GM20431 (cell line): ENCODE data around the gene ELL.

Experiments
- in situ Hi-C: fragments of 300-500 bp; cut with MseI, MboI; formaldehyde crosslinking; loops from one replicate; pipeline ENCODE4 v1.15.0; 2020; ENCODE audit warnings: low sequenced_read_pairs; ENCODE audit not compliant: unreplicated experiment

The ELL gene

DNA sequence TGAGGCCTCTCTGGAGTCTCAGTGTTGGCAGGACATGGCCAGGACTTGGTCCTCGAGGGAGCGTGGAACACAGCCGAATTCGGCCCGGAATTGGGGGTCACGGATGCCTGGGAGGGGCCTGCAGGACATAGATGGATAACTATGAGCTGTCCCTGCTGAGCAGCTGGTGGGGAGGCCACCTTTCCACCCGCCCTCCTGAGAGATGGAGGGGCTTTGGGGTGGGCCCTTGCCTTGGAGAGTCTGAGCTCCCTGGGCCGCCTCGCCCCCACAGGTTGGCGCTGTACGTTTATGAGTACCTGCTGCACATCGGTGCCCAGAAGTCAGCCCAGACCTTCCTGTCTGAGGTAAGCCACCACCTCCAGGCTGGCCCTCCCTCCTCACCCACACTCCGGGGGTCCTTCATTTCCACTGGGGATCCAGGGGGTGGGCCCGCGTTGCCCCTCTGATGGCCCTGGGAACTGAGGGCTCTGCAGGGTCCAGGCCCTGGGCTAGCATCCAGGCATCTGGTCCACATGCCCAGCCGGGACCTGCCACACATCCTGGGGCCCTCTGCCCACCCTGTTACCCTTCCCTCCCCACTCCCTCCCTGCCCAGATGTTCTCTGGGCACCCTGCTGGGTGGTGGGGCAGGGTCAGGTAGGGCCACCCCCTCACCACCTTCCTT is 94.7 kb downstream of the ELL start:
- in situ Hi-C loops = no loop called here

DNA sequence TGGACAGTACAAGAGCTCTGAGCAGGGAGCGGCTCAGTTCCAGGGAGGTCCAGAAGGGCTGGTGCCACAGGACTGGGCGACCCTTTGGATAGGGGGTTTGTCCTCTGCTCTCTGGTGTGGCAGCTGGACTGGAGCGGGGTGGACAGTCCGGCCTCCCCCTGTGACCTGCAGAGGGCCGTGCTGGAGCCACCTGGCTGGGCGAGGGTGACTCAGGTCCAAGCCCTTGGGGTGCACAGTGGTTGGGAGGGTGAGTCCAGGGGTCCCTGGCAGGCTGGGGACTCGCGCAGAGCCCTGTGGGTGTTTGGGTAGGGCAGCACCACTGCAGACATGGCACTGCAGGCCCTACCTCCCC is 95.5 kb downstream of the ELL start:
- in situ Hi-C loops = no loop called here

DNA sequence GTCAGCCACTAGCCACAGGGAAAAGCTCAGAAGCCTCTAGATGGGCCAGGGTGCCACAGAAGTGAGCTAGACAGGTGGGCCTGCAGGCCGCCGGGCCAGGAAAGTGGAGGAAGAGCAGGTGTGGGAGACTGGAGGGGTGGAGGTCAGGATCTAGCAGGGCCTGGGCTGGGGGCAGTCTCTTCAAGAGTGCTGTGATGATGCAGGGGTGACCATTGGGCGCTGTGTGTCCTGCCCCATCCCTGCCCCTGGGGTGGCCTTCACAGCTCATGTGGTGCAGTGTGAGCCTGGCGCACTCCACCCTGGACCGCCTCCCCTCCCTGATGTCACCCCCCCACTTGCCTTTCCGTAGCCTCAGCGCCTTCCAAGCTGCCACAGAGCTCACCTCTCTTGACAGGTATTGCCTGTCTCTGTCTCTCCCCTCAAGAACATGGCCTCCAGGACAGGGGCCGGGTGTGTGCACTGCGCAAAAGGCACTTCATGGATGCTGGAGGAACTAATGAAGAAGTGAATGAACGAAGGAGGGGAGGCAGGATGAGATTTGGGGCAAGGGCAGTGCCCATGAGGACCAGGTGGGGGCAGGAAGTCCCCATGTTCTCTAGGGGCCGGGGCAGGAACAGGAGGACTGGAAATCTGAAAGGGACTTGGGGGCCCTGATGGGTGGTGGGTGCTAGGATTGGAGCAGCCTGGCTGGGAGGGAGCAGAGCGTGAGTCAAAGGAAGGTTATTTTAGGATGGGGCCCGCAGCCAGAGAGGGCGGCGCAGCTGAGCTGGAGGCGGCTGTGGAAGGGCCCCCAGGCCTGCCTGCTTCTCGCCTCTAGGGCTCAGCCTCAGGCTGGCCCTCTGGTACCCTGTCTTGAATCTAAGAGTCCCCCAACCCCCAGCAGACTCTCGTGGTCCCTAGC is 96.1 kb downstream of the ELL start:
- in situ Hi-C loops = no loop called here

DNA sequence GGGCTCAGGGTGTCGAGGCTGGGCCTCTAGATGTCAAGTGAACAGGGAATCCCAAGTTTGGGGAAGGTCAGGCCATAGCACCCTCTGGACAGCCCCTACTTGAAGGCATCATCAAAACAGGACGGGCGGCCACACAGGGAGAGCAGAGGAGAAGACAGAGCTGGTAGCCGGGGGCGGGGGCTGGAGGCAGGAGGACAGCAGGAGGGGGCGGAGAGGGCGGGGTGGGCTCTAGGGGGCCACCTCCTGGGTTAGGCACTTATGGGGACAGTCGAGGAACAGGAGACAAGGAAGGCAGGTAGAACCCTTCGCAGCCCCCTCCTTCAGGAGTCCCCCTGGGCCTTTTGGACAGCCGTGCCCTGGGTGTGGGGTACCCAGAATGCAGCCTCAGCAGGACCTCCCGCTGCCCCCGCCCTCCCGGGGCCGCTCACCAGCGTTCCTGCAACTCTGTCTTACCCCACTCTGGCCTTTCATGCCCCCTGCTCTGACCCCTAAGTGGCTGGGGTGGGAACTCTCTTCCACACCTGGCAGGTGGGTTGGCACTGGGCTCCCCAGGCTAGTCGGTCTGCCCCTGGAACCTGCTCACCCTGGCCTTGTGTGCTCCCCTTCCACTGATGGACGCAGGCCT is 96.9 kb downstream of the ELL start:
- in situ Hi-C loops = no loop called here

DNA sequence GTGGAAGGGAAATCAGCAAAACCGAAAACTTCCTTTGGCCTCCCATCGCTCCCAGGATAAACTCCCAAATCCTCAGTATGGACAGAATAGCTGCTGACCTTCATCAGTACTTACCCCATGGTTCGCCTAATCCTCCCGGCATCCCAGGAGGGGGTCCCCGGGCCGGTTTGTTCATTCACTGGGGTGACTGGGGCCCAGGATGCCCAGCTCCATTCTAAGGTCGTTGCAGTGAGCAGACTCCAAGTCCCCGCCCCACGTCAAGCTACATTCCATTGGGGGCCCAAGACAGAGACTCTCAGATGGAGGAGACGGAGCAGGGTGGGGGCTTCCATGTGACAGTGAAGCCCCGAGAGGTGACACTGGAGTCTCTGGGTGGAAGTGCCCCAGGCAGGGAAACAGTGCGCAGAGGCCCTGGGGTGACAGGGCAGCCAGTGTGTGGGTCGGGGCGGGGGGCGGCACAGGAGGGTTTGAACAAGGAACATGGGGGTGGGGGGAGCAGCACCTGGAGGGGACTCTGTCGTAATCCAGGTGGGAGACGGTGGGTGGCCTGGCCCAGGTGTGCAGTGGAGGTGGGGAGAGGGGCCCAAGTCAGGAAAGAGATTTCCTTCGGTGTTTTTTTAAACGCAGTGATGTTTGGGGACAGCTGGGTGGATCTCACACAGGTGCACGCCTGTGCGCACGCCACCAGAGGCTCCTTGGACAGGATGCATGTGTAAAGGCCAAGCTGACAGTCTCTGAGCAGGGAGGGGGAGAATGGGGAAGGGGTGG is 97.6 kb downstream of the ELL start:
- in situ Hi-C loops = no loop called here

DNA sequence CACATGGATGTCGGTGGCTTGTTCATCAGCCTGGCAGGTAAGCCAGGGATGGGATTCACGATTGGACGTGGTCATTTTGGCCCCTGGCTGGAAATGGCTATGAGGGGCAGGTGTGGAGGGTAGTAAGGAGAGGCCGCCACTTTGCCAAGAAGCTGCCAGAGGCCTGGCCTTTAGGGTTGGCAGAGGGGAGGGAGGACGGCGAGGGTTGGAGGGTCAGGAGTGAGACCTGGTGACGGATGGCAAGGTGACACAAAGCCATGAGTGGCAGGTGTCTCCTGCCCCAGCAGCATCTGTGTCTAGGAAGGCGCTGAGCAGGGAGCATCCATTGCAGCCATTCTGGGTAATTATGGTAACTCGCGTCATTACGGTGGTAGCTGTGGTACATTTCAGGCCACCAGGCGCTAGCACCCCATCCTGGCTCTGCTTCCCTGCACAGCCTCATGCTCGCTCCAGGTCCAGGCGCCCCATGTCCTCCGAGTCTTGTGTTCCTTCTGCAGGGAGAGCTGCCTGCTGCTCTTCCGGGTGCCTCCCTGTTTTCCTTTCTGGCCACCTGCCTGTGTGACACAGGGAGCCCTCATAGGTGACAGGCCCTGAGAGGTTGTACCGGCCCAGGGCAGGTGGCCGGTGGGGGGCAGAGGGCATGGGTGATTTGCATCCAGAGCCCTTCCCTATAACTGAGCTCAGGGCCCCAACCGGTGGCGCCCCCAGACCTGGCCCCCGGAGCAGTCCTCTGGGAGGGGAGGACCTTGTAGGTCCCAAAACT is 98.4 kb downstream of the ELL start:
- in situ Hi-C loops = no loop called here

DNA sequence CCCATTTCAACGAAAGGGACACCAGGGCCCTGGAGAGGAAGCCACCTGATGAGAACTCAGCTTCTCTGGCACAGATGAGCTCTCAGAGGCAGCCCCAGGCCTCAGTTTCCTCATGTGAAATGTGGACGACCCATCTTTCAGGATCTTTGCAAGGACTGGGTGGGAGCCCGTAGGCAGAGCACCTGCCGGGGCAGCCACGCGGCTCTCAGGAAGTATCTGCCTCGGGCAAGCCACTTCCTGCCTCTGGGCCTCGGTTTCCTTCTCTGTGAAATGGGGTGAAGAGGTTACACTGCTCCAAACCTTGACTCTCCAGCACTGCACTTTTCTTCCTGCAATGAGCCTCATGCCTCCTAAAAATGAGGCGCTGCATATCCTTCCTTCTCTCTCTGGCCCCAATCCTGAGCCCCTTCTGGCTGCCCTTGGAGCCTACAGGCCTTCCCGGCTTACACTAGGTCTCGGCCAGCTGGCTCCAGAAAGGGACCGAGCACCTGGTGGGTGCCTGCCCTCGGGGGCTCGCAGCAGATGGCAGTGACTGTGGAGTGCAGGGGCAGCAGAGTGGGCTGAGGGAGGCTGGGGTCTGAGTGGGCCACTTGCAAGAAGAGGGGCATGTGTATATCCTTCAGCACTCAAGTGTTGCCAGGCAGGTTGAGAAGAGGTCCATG is 99.2 kb downstream of the ELL start:
- in situ Hi-C loops = no loop called here

DNA sequence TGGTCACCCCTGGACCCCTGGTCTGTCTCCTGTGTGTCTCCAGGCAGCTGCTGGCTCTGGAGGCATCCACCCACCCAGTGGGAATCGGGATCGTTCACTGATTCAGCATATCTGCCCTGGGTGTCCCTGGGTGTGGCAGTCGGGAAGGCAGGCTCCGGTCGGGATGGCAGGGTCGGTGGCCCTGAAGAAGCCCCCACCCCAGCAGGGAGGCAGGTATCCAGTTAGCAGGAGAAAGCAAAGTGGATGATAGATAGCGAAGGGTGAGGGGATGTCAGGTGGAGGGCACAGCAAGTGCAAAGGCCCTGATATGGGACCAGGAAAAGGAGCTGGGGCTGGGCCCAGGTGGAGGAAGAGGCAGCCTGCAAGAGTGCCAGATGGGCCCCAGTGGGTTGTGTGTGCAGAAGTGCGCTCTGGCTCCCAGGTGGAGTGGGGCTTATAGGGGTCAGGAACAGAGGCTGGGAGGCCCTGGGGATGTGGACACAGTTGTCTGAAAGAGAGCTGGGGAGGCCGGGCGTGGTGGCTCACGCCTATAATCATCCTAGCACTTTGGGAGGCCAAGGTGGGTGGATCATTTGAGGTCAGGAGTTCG is 100.4 kb downstream of the ELL start:
- in situ Hi-C loops = no loop called here

DNA sequence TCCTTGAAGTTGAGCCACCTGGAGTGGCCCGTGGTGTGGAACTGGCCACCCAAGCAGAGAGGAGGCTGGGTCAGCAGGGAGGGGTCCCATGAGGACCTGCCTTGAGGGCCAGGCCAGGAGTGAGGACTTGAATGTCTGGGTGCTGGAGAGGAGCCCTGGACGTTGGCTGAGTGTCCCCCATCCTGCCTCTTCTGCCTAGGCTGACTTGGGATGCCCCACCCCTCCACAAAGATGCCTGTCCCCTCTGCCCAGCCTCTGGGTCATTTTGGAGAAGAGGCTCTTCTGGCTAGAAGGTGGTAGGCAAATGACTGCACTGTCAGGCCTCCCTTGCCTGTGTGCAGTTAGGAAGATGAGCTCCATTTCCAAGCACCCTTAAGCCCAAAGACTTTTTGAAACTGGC is 100.9 kb downstream of the ELL start:
- in situ Hi-C loops = no loop called here

DNA sequence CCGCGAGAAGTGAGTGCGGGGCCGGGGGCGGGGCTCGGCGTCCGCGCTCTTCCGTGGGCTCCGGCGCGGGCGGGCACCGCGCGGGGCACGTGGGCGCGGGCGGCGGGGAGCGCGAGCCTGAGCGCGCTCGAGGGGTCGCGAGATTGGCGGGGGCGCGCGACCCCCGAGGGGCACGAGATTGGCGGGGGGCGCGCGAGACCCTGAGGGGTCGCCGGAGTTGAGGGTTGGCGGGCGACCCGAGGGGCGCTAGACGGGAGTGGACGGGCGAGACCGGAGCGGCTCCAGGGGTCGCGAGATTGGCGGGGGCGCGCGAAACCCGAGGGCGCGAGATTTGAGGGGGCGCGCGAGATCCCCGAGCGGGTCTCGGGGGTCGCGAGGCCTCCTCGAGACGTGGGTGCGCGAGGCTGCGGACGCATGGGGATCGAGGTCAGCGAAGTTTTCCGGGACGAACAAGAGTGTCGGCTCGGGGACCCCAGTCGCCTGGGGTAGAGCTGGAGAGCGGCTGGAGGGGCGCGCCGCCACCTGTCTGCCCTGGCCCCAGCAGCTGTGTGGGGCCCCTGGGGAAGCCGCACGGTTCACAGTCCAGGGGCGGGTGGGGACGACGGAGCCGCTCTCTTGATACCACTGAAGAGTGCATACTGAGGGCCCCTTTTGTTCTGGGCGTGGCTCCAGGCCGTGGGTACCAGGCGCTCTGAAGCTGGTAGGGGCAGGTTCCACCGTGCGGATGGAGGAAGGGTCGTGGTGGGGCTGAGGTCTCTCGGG is 102.0 kb downstream of the ELL start:
- in situ Hi-C loops = loop anchor here (10.0 kb wide), 1 partner anchor 75 kb away; the partner anchor contains the start of gene PGPEP1

DNA sequence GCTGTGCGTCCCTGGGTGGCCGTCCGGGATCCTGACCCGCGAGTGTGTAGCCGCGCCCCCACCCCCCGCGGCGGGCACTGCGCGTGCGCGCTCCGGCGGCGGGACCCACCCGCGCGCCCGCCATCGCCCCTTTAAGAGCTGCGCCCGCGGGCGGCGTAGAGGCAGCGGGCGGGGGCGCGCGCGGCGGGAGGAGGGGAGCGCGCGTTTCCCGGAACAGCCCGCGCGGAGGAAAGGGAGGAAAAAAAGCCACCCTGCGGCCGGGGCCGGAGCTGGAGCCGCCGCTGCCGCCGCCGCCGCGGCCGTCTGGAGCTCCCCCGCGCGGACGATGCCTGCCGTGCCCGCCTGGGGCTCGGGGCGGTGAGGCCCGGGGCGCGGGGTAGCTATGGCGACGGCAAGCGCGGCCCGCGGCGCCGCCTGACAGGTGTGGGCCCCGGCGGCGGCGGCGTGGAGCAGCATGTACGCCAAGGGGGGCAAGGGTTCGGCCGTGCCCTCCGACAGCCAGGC is 102.6 kb downstream of the ELL start, which contains the start of gene SSBP4:
Gene SSBP4 (plus strand): TSS at position 204 of the 504 bp plus-strand sequence. CDS start 251 bp downstream, at position 455.
- in situ Hi-C loops = loop anchor here (10.0 kb wide), 1 partner anchor 74 kb away; the partner anchor contains the start of gene PGPEP1

DNA sequence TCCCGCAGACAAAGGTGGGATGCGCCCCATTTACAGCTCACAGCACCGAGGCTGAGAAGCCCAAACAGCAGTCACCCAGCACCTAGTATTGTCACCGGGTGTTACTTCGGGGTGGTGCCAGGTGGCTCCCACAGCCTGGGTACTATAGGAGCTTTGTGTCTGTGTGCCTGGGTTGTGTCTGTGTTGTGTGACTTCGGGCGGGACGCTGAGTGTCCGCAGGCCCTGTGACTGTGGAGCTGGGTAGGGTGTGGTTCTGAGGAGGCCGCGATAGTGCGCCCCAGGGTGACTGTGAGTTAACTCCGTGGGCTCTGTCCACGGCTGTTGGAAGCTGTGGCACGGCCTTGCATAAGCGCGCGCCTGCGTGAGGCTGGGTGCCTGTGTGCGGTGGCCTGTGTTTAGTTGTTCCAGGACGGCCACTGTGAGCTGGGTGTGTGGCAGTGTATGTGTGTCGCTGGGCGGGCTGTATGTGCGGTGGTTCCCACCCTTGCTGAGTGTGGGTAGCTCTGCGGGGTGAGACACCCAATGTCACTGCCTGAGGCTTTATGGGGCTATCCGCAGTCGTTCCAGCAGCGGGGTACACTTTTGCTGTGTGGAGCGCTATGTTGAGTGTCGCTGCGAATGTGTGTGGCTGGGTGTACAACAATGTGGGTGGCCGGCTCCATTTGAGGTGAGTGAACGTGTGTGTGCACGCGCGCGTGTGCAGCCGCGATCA is 103.2 kb downstream of the ELL start:
- in situ Hi-C loops = loop anchor here (10.0 kb wide), 1 partner anchor 74 kb away; the partner anchor contains the start of gene PGPEP1

DNA sequence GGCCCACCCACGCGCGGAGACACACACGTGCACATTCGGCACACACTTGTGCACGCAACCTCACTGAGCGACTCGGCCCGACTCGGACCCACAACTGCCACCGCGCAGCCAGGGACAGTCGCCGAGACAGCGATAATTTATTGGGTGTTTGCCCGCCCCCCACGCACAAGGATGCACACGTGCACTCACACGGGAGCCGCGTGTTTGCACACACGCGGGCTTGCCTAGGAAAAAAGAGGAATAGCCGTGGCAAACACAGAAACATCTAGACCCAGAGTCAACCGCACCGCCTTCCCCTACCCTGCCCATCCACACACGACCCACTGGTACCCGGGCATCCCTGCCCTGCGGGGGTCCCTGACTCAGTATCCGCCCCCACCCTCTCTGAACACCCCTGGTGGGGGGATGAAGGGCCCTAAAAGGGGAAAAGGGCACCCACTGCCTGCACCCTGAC is 103.8 kb downstream of the ELL start:
- in situ Hi-C loops = loop anchor here (10.0 kb wide), 1 partner anchor 73 kb away; the partner anchor contains the start of gene PGPEP1

DNA sequence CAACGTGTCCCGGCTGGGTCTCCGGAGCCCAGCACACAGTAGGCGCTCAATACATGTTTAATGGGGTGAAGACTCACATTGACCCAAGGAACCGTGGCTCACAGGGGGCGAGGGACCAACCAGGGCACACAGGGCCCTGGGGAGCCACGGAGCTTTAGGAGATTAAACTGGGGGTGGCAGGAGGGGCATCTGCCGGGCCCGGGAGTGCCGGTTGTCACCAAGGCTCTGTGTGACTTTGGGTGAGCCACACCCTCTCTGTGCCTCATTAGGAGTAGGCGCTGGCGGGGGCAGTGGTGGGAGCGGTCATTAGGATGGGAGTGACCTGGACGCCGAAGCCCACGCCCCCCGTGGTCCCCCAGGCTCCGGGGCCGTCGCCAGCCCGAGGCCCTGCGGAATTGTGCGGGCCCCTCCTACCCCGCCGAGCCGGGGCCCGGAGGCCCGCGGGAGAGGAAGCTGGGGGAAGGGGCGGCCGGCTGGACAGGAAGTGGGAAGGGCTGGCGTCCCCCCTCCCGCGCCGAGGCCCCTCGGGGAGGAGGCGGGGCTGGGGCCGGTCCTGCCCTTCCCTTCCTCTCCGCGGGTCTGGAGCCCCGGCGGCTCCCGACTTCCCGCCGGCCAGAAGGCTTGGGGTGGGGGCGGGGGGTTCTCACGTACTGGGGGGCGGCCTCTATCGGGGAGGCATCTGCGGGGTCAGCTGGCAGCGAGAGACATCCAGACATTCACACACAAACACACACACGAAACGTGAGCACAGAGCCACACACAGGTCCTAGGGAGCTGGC is 104.4 kb downstream of the ELL start:
- in situ Hi-C loops = loop anchor here (10.0 kb wide), 1 partner anchor 73 kb away; the partner anchor contains the start of gene PGPEP1

DNA sequence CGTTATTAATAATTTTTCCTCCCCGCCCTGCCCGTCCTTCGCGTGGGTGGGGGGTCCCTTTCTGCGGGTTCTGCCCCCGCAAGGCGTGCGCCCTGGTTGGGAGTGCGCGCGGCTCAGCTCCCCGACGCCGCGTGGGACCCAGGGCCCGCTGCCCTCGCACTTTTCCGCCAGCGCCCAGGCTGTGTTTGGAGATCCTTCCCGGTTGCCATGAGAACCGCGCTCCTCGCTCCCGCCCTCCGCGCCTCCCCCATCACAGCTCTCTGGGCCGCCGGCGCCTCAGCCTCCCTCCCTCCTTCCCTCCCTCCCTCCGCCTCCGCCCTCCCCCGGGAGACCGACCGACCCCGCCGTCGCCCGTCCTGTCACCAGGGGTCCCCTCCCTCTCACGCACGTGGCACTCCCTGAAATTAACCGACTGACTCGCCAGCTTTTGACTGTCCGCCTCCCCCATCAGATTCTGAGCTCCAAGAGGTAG is 105.1 kb downstream of the ELL start:
- in situ Hi-C loops = loop anchor here (10.0 kb wide), 1 partner anchor 72 kb away; the partner anchor contains the start of gene PGPEP1
